ENCODE measurements around the gene GUCY1A1.

The GUCY1A1 gene

DNA sequence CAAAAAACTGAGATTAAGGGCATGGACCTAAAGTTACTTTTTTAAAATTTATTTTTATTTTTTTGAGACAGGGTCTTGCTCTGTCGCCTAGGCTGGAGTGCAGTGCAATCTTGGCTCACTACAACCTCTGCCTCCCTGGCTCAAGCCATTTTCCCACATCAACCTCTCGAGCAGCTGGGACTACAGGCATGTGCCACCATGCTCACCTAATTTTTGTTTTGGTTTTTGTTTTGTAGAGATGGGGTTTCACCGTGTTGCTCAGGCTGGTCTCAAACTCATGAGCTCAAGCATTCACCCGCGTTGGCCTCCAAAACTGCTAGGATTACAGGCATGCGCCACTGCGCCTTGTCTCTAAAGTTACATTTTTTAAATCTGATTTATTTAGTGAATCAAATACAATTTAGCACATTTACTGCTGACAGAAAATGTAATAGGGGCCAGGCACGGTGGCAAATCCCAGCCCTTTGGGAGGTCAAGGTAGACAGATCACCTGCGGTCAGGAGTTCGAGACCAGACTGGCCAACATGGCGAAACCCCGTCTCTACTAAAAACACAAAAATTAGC is 38.3 kb downstream of the GUCY1A1 start:
- DNase-seq (ENCODE audit: low spot score), result no peak
- TF ChIP-seq, protein P1, sequence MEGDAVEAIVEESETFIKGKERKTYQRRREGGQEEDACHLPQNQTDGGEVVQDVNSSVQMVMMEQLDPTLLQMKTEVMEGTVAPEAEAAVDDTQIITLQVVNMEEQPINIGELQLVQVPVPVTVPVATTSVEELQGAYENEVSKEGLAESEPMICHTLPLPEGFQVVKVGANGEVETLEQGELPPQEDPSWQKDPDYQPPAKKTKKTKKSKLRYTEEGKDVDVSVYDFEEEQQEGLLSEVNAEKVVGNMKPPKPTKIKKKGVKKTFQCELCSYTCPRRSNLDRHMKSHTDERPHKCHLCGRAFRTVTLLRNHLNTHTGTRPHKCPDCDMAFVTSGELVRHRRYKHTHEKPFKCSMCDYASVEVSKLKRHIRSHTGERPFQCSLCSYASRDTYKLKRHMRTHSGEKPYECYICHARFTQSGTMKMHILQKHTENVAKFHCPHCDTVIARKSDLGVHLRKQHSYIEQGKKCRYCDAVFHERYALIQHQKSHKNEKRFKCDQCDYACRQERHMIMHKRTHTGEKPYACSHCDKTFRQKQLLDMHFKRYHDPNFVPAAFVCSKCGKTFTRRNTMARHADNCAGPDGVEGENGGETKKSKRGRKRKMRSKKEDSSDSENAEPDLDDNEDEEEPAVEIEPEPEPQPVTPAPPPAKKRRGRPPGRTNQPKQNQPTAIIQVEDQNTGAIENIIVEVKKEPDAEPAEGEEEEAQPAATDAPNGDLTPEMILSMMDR (IDR thresholded peaks at IDR 0.05; ENCODE audit: extremely low read depth, missing control alignments), result no peak

DNA sequence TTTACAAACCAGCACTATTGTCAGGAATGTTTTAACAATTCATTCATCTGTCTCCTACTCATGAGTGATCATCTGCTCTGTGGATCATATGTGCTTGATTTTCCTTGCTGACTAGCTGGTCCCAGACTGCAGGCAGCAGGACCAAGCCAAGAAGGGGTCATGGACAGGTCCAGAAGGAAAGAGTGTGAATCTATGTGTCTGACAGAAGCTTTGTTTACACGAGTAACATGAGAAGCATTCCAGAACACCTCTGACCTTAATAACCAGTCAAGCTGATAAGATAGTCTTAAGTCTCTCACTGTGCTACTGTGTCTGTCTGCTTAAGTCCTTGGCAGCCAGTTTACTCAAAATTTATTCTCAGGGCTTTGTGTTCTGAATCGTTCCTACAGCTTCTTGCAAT is 39.0 kb downstream of the GUCY1A1 start:
- TF ChIP-seq, protein P1 (IDR thresholded peaks at IDR 0.05; ENCODE audit: extremely low read depth, missing control alignments), result no peak
- DNase-seq (ENCODE audit: low spot score), result no peak

DNA sequence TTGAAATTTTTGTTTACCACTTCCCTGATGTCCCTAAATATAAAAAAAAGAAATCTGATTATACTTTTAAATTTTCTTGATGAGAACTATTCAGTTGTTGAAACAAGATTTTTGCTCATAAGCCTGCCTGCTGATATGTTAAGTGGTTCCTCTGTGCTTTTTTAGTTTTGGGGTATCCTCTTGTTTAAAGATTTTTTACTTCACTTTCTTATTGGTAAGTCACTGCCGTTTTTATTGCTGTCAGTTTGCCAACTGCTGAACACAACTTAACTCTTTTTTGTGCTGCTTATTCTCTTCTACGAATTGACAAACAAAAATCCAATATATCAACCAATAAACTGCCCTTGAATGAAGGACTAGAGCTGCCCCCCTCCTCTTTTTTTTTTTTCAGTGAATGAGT is 39.5 kb downstream of the GUCY1A1 start:
- no peak for DNase-seq (ENCODE audit: low spot score)
- TF ChIP-seq, protein P1 (IDR thresholded peaks at IDR 0.05; ENCODE audit: extremely low read depth, missing control alignments), result no peak

DNA sequence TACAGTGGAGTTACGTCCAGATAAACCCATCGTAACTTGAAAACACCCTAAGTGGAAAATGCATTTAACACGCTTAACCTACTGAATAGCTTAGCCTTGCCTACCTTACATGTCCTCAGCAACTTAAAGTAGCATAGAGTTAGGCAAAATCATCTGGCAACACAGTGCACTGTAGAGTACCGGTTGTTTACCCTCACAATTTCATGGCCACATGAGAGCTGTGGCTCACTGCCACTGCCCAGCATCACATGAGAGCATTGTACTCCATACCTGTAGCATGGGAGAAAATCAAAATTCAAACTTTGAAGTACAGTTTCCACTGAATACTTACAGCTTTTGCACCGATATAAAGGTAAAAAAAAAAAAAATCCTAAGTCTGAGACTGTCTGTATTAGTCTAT is 40.6 kb downstream of the GUCY1A1 start:
- DNase-seq (ENCODE audit: low spot score), result no peak
- TF ChIP-seq, protein P1 (IDR thresholded peaks at IDR 0.05; ENCODE audit: extremely low read depth, missing control alignments), result no peak

DNA sequence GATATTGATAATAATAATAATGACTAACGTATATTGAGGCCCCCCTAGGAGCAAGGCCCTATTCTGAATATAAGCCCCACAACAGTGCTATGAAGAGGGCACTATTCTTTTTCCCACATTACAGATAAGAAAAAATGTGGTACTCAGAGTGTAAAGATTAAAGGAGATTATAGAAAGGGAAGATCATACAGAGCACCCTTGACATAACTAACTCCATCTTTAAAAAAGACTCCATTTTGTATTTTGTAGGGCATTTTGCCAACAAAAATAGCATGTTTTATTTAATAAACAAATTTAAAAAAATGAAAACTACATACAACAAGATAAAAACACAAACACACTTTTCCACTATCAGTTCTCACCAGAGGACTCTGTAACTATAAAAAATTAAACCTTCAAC is 42.1 kb downstream of the GUCY1A1 start:
- TF ChIP-seq, protein P1 (IDR thresholded peaks at IDR 0.05; ENCODE audit: extremely low read depth, missing control alignments), result no peak
- DNase-seq (ENCODE audit: low spot score), result no peak

DNA sequence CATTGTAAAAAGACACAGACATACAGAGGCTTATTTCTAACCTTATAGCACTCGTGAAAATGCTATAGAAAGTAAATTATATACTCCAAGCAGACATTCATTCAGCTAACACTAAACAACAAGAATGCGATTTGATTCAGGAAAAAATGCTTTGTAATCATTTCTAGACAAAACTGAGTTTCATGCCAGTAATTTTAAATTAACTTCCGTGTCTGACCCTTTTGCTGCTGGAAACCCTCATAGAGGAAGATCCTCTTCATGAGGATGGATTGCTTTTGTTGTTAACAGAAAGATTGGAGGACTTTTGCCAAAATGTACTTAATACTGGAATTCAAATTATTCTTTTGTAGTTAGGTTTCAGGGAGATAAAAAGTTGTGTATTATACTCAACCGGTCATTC is 43.3 kb downstream of the GUCY1A1 start:
- DNase-seq (ENCODE audit: low spot score), result no peak
- TF ChIP-seq, protein P1 (IDR thresholded peaks at IDR 0.05; ENCODE audit: extremely low read depth, missing control alignments), result no peak

DNA sequence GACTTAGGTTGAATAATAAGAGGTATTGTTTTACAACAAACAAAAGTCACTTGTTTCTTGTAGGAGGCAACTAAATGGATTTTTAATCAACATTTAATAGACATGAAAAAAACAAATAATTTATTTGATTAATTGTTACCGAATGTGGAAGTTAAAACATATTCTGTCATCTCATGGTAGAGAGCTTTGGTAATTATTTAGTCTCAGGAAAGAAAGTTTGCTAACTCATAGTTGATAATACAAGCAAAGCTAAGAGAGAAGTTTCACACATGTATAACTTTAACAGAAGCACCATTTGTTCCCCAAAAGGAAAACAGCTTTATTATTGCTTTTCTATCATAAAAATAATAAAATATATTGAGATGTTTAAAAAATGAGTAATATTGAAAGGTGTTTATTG is 44.9 kb downstream of the GUCY1A1 start:
- TF ChIP-seq, protein P1 (IDR thresholded peaks at IDR 0.05; ENCODE audit: extremely low read depth, missing control alignments), result no peak

More for the DNA sequence above, 44.9 kb downstream of the GUCY1A1 start:
- no peak for DNase-seq (ENCODE audit: low spot score)
